RPMI7951 (cell line): Measurements from ENCODE around the gene CCL19. TPM values are rescaled to one million over a fixed set of nuclear protein-coding genes. Genes with fewer than 3 reads are reported as not detected.

Experiments used
- total RNA-seq: library from RNA; depleted of rRNA; stranded (reverse); fragments of >200 nt; shearing (Covaris generic); gene quantifications from 2 replicates; pipeline ENCODE4 v1.2.3, GENCODE V29; 2014; rRNA removed

The CCL19 gene
- total RNA-seq, 1 experiment from 2014 or later: not detected

Other genes starting within 250 kb of the CCL19 start
- 10.7 and 11.2 TPM in 2 replicates for gene FAM219A, start 232.7 kb downstream of the CCL19 start, total RNA-seq
- not detected in 2 replicates for gene DNAI1, start 232.5 kb downstream of the CCL19 start, total RNA-seq
- 0.29 and 0.48 TPM in 2 replicates for gene ENHO, start 168.3 kb downstream of the CCL19 start, total RNA-seq
- not detected in 2 replicates for gene CNTFR, start 101.6 kb downstream of the CCL19 start, total RNA-seq
- 27.6 and 37.6 TPM in 2 replicates for gene RPP25L, start 79.2 kb downstream of the CCL19 start, total RNA-seq
- gene DCTN3, start 70.8 kb downstream of the CCL19 start, total RNA-seq: 213 and 217 TPM in 2 replicates
- gene ARID3C, start 62.2 kb downstream of the CCL19 start, total RNA-seq: not detected in 2 replicates
- gene SIGMAR1, start 53.5 kb downstream of the CCL19 start, total RNA-seq: 69.6 and 93.2 TPM in 2 replicates
- 12.6 and 16.7 TPM in 2 replicates for gene GALT, start 44.6 kb downstream of the CCL19 start, total RNA-seq
- gene IL11RA, start 39.1 kb downstream of the CCL19 start, total RNA-seq: 0.59 and 0.72 TPM in 2 replicates
- not detected in 2 replicates for gene CCL27, start 28.6 kb downstream of the CCL19 start, total RNA-seq
- not detected in 2 replicates for gene CCL21, start 18.9 kb upstream of the CCL19 start, total RNA-seq